Activated CD4-positive, alpha-beta T cell treated with anti-CD3 and anti-CD28 coated beads, Interleukin-2, amount 10 ng/mL, durations not matched to agents 7 days and 5 days (primary cell): ENCODE results near the gene KCNN3. TPM values are rescaled to one million over a fixed set of nuclear protein-coding genes. Genes with fewer than 3 reads are reported as not detected.

Experiments
- CTCF ChIA-PET: fragments of 350-600 bp; sonication (Branson Sonifier 250); formaldehyde crosslinking; loops from one replicate; lab custom pipeline; 2021; ENCODE audit warnings: antibody characterized with exemption; lab: Charles Lee
- POLR2A ChIA-PET: fragments of 350-600 bp; sonication (Branson Sonifier 250); formaldehyde crosslinking; loops from one replicate; lab custom pipeline; 2021; ENCODE audit warnings: antibody characterized with exemption; lab: Charles Lee
- DNase-seq: peaks from one replicate; pipeline ENCODE4 v3.0.0-alpha.2; 2020
- H3K27ac Mint-ChIP-seq: one replicate; pipeline ENCODE4 v1.8.0; 2021; ENCODE audit warnings: mild to moderate bottlenecking, moderate library complexity, mixed read lengths
- H3K27me3 Mint-ChIP-seq: one replicate; pipeline ENCODE4 v1.8.0; 2021; ENCODE audit warnings: mixed read lengths
- H3K36me3 Mint-ChIP-seq: one replicate; pipeline ENCODE4 v1.8.0; 2021; ENCODE audit warnings: low read depth, mixed read lengths
- H3K4me1 Mint-ChIP-seq: one replicate; pipeline ENCODE4 v1.8.0; 2021; ENCODE audit warnings: mixed read lengths
- H3K4me3 Mint-ChIP-seq: one replicate; pipeline ENCODE4 v1.8.0; 2021; ENCODE audit warnings: mild to moderate bottlenecking, moderate library complexity, mixed read lengths
- H3K9me3 Mint-ChIP-seq: one replicate; pipeline ENCODE4 v1.8.0; 2021; ENCODE audit warnings: mixed read lengths
- total RNA-seq, 2 experiments: library from RNA; stranded (reverse); gene quantifications; one replicate each; pipeline ENCODE4 v1.2.3, GENCODE V29; 2021

KCNN3 gene
- total RNA-seq, 2 experiments from 2014 or later, result 0.17 TPM; not detected in 1

GRCh38 chr1:154760469-154760933, 109.6 kb downstream of the KCNN3 start:
- POLR2A ChIA-PET, result no interaction called here
- Mint-ChIP-seq H3K36me3 (no peaks in the 10 kb centered on the region), H3K27ac (peak overlapping the region; percentile 52), H3K9me3 (no peaks in the 10 kb centered on the region), H3K27me3 (peaks cover 15% of the 10 kb centered on the region), H3K4me1 (peaks cover 44% of the 10 kb centered on the region), H3K4me3 (peak overlapping the region; percentile 51)
- CTCF ChIA-PET, result interaction anchor here (0.8 to 2.6 kb wide), 15 partner anchors 10 to 201 kb away, joined by 3 to 10 read pairs (median 4); no protein-coding TSS in a partner anchor
- DNase-seq, result peak; percentile 83

DNA sequence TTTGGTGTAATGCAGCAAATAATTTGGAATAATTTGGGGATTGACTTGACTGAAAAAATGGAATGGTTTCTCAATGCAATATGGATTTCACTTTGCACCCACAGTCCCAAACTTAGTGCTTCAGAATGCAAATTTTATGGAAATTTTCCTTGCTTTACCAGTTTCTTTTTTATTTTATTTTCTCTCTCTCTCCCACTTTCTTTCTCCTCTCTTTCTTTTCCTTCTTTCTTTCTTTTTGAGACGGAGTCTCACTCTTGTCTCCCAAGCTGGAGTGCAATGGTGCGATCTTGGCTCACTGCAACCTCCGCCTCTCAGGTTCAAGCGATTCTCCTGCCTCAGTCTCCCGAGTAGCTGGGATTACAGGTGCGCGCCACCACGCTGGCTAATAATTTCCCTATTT, 110.3 kb downstream of the KCNN3 start:
- POLR2A ChIA-PET, result no interaction called here
- no peak for DNase-seq
- Mint-ChIP-seq H3K36me3 (no peaks in the 10 kb centered on the region), H3K27ac (no peak overlapping the region), H3K4me3 (peak overlapping the region; percentile 17), H3K9me3 (no peaks in the 10 kb centered on the region), H3K4me1 (peaks cover 50% of the 10 kb centered on the region), H3K27me3 (peaks cover 16% of the 10 kb centered on the region)
- CTCF ChIA-PET, result interaction anchor here (0.9 to 2.6 kb wide), 9 partner anchors 9 to 200 kb away, joined by 3 to 10 read pairs (median 4); no protein-coding TSS in a partner anchor

- CTCF ChIA-PET, result interaction anchor here (1.4 kb wide), 1 partner anchor 29 kb away, joined by 4 read pairs; no protein-coding TSS in a partner anchor
- Mint-ChIP-seq H3K27me3 (peaks cover 16% of the 10 kb centered on the region), H3K4me3 (peak overlapping the region; percentile 17), H3K4me1 (peaks cover 52% of the 10 kb centered on the region), H3K36me3 (no peaks in the 10 kb centered on the region), H3K27ac (peak overlapping the region; percentile 67), H3K9me3 (no peaks in the 10 kb centered on the region)
- POLR2A ChIA-PET, result no interaction called here
- peak; percentile 57 for DNase-seq
Observed at GRCh38 chr1:154759196-154759595, 110.9 kb downstream of the KCNN3 start.

DNA sequence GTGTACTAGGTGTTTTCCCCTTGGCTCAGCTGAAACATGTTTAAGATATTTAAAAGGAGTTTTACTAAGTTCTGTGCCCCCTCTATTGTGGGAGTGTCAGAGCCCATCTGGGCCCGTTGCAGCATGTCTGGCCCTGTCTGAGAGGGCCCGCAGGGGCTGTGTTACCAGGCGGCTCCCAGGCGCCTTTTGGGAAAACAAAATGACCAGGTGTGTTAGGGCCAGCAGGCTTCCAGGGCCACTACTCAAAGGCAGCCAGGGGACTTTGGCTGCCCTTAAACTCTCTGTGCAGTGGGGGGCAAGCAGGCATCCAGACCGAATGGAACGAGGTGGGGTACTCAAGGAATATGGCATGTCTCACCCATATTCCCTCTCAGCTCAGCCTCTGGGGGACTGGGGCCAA, 111.7 kb downstream of the KCNN3 start:
- Mint-ChIP-seq H3K4me1 (peaks cover 52% of the 10 kb centered on the region), H3K36me3 (no peaks in the 10 kb centered on the region), H3K9me3 (no peaks in the 10 kb centered on the region), H3K27ac (peak overlapping the region; percentile 67), H3K27me3 (peaks cover 16% of the 10 kb centered on the region), H3K4me3 (no peak overlapping the region)
- POLR2A ChIA-PET, result no interaction called here
- no peak for DNase-seq
- CTCF ChIA-PET, result no interaction called here

- ChIA-PET POLR2A (interaction anchor here (0.5 kb wide), 1 partner anchor 34 kb away, joined by 4 read pairs; no protein-coding TSS in a partner anchor), CTCF (interaction anchor here (0.7 to 0.9 kb wide), 2 partner anchors 179 to 374 kb away, joined by 3 read pairs; partner anchors contain the start of gene PMVK)
- DNase-seq, result no peak
- H3K9me3 Mint-ChIP-seq, result no peaks in the 10 kb centered on the region
- peak overlapping the region; percentile 22 for H3K27ac Mint-ChIP-seq
- no peak overlapping the region for H3K4me3 Mint-ChIP-seq
- peaks cover 54% of the 10 kb centered on the region for H3K4me1 Mint-ChIP-seq
- no peaks in the 10 kb centered on the region for H3K36me3 Mint-ChIP-seq
- peaks cover 7% of the 10 kb centered on the region for H3K27me3 Mint-ChIP-seq
Observed at GRCh38 chr1:154756793-154757548, 113.1 kb downstream of the KCNN3 start.

DNA sequence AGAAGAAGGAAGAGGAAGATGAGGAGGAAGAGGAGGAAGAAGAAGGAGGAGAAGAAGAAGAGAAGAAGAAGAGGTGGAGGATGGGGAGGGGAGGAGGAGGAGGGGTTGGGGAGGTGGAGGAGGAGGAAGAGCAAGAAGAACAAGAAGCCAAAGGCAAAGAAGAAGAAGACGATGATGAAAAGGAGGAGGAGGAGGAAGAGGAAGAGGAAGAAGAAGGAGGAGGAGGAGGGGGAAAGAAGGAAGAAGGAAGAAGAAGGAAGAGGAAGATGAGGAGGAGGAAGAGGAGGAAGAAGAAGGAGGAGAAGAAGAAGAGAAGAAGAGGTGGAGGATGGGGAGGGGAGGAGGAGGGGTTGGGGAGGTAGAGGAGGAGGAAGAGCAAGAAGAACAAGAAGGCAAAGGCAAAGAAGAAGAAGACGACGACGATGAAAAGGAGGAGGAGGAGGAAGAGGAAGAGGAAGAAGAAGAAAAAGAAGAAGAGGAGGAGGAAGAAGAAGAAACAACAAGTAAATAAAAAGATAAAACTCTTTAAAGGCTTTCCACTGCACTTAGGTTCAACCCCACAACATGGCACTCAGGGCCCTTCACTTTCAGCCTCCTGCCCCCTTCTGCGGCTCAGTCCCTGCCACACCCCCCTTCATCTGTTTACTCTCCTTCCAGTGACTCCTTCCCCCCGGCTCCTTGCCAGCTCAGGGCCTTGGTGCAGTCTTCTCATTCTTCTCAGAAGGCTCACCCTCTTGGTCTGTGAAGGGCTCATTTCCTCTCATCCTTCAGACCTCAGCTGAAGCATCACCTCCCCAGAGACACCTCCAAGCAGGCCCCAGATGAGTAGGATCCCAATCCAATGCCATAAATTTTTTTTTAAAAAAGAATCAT, 114.0 kb downstream of the KCNN3 start:
- Mint-ChIP-seq H3K36me3 (no peaks in the 10 kb centered on the region), H3K27me3 (peaks cover 7% of the 10 kb centered on the region), H3K4me1 (peaks cover 63% of the 10 kb centered on the region), H3K4me3 (no peak overlapping the region), H3K27ac (peak overlapping the region; percentile 52), H3K9me3 (no peaks in the 10 kb centered on the region)
- CTCF ChIA-PET, result interaction anchor here (0.7 to 0.9 kb wide), 2 partner anchors 180 to 375 kb away, joined by 3 read pairs; partner anchors contain the start of gene PMVK
- no peak for DNase-seq
- POLR2A ChIA-PET, result interaction anchor here (0.5 kb wide), 1 partner anchor 35 kb away, joined by 4 read pairs; no protein-coding TSS in a partner anchor

DNA sequence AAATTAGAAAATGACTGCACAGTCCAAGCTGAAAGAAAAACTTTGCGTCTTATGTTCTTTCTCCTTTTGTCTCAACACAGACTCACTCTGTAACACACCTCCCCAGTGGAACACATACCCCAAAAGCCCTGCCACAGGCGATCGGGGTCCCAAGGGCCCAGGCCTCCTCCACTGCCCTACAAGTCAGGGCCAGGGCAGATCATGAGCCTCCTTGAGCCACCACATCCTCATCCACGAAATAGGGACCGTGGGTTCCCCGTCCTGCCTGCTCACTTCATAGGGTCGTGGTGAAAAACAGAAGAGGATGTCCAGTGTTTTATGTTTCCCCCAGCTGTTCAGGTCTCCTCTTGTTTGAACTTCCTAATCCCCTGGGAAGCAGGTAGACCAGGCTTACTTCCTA, 116.7 kb downstream of the KCNN3 start:
- ChIA-PET POLR2A (no interaction called here), CTCF (no interaction called here)
- peaks cover 7% of the 10 kb centered on the region for H3K27me3 Mint-ChIP-seq
- H3K9me3 Mint-ChIP-seq, result no peaks in the 10 kb centered on the region
- H3K36me3 Mint-ChIP-seq, result no peaks in the 10 kb centered on the region
- H3K4me1 Mint-ChIP-seq, result peaks cover 60% of the 10 kb centered on the region
- H3K4me3 Mint-ChIP-seq, result no peak overlapping the region
- no peak overlapping the region for H3K27ac Mint-ChIP-seq
- no peak for DNase-seq

DNA sequence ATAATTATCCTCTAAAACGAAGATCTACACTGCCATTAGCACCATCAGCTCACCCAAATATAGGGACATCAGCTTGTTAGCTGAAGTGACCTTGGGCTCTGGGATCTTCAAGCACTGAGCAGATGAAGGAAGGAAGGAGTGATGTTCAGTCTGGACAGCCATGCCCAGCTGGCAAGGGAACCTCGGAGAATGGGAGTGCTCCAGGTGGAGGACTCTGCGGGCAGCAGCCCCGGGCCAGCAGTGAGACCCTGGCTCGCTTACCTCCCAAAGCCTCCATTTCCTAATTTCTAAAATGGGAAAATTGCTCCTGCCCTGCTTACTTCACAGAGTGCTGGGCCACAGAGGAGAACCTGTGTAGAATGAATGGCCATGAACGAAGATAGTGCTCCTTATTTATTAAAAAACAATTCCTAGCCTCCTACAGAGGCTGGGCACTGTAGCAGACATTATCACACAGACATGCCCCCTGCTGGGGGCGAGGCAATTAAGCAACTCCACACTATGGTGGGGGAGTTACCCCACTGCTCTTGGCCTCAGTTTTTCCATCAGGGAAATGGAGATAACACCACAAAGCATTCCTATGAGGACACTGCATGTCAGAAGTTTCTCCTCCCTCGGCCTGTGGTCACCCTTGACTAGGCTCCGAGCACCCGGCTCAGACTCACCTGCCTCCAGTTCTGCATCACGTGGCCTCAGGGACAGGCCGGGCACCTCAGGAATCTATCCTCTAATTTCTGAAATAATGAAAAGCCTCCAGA, 117.6 kb downstream of the KCNN3 start:
- no peak overlapping the region for H3K27ac Mint-ChIP-seq
- no peaks in the 10 kb centered on the region for H3K9me3 Mint-ChIP-seq
- no peak for DNase-seq
- H3K27me3 Mint-ChIP-seq, result peaks cover 7% of the 10 kb centered on the region
- ChIA-PET CTCF (no interaction called here), POLR2A (no interaction called here)
- H3K4me3 Mint-ChIP-seq, result no peak overlapping the region
- no peaks in the 10 kb centered on the region for H3K36me3 Mint-ChIP-seq
- peaks cover 60% of the 10 kb centered on the region for H3K4me1 Mint-ChIP-seq

DNA sequence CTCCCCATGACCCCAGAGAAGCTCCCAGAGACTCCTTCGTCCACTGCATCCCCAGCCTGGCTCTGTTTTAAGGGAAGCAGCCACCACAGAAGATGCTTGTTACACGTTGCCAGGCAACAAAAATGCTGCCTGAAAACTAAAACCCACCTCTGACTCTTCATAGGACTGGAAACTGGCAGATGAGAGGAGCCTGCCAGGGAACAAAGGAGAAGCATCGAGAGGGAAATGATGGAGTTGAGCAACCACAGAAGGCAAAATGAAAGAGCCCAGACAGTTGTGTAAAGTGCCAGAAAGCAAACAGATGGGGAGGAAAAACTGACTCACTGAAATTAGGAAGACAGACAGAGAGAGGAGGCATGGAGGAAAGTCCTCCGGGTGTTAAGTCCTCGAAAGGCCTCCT, 118.4 kb downstream of the KCNN3 start:
- peaks cover 63% of the 10 kb centered on the region for H3K4me1 Mint-ChIP-seq
- peaks cover 7% of the 10 kb centered on the region for H3K27me3 Mint-ChIP-seq
- H3K9me3 Mint-ChIP-seq, result no peaks in the 10 kb centered on the region
- no peaks in the 10 kb centered on the region for H3K36me3 Mint-ChIP-seq
- POLR2A ChIA-PET, result interaction anchor here (1.5 kb wide), 1 partner anchor 15 kb away, joined by 4 read pairs; no protein-coding TSS in a partner anchor
- DNase-seq, result no peak
- peak overlapping the region; percentile 4 for H3K27ac Mint-ChIP-seq
- H3K4me3 Mint-ChIP-seq, result no peak overlapping the region
- CTCF ChIA-PET, result interaction anchor here (1.4 to 2.0 kb wide), 2 partner anchors 9 to 18 kb away, joined by 3 to 10 read pairs; no protein-coding TSS in a partner anchor

GRCh38 chr1:154750681-154751665, 119.1 kb downstream of the KCNN3 start:
- DNase-seq, result no peak
- Mint-ChIP-seq H3K9me3 (no peaks in the 10 kb centered on the region), H3K27me3 (peaks cover 10% of the 10 kb centered on the region), H3K27ac (peak overlapping the region; percentile 77), H3K36me3 (no peaks in the 10 kb centered on the region), H3K4me3 (no peak overlapping the region), H3K4me1 (peaks cover 63% of the 10 kb centered on the region)
- CTCF ChIA-PET, result interaction anchor here (0.5 to 2.0 kb wide), 6 partner anchors 10 to 94 kb away, joined by 3 to 10 read pairs (median 4); no protein-coding TSS in a partner anchor
- POLR2A ChIA-PET, result interaction anchor here (1.5 kb wide), 1 partner anchor 14 kb away, joined by 4 read pairs; no protein-coding TSS in a partner anchor
